HEK293 (cell line): Measurements from ENCODE around the gene PLSCR3.

Source experiments
- CTCF ChIA-PET: fragments of 350-600 bp; formaldehyde crosslinking; extraction: SDS; loops from one replicate; lab custom pipeline; 2021; ENCODE audit warnings: antibody characterized with exemption; lab: Yijun Ruan, JAX
- POLR2A ChIA-PET: fragments of 300-600 bp; formaldehyde crosslinking; extraction: SDS; loops from one replicate; lab custom pipeline; 2020; ENCODE audit warnings: antibody characterized with exemption, inconsistent platforms; lab: Yijun Ruan, JAX
- H3K27ac ChIP-seq: fragments of 200-500 bp; sonication (Bioruptor generic); 2 replicates; pipeline ENCODE4 v1.5.1; 2014; ENCODE audit warnings: low read depth, low read length, control low read depth, inconsistent platforms; ENCODE audit errors: extremely low read depth
- H3K36me3 ChIP-seq, 2 experiments: fragments of 200-500 bp in 1 of 2; sonication (Bioruptor generic) in 1 of 2; 1 replicate in 1 of 2; 2 replicates in 1 of 2; pipeline ENCODE4 v1.5.1; 2014 to 2017; ENCODE audit warnings: inconsistent platforms in 2 of 2, low read length in 2 of 2; ENCODE audit not compliant: control insufficient read depth in 2 of 2, insufficient read depth in 1 of 2
- H3K4me1 ChIP-seq: fragments of 200-500 bp; sonication (Bioruptor generic); 2 replicates; pipeline ENCODE4 v1.5.1; 2014; ENCODE audit warnings: mild to moderate bottlenecking, low read length, inconsistent platforms; ENCODE audit not compliant: control insufficient read depth, insufficient read depth
- H3K4me3 ChIP-seq: 2 replicates; pipeline ENCODE4 v1.5.1; 2011; ENCODE audit warnings: low read depth, mild to moderate bottlenecking, control low read depth, low read length, moderate library complexity
- H3K9me3 ChIP-seq: fragments of 200-500 bp; sonication (Bioruptor generic); 2 replicates; pipeline ENCODE4 v1.5.1; 2014; ENCODE audit warnings: low read depth, low read length, inconsistent platforms; ENCODE audit not compliant: control insufficient read depth, insufficient read depth
- BCL11A ChIP-seq: fragments of 450-650 bp; formaldehyde crosslinking; IDR thresholded peaks from 2 replicates; pipeline ENCODE4 v1.5.1; 2016; ENCODE audit warnings: low read depth, missing biosample characterization, missing genetic modification characterization
- GLIS2 ChIP-seq: fragments of 450-650 bp; formaldehyde crosslinking; IDR thresholded peaks from 2 replicates; pipeline ENCODE4 v1.5.1; 2016; ENCODE audit warnings: missing biosample characterization, missing genetic modification characterization
- KLF16 ChIP-seq: fragments of 450-650 bp; formaldehyde crosslinking; IDR thresholded peaks from 2 replicates; pipeline ENCODE4 v1.5.1; 2017; ENCODE audit warnings: missing biosample characterization, missing genetic modification characterization
- KLF8 ChIP-seq: fragments of 450-650 bp; formaldehyde crosslinking; IDR thresholded peaks from 2 replicates; pipeline ENCODE4 v1.5.1; 2016; ENCODE audit warnings: missing biosample characterization, missing genetic modification characterization
- MZF1 ChIP-seq: fragments of 450-650 bp; formaldehyde crosslinking; IDR thresholded peaks from 2 replicates; pipeline ENCODE4 v1.5.1; 2017; ENCODE audit warnings: missing biosample characterization, missing genetic modification characterization, borderline replicate concordance
- TRIM28 ChIP-seq: IDR thresholded peaks from 2 replicates; pipeline ENCODE4 v1.6.1; 2011; ENCODE audit warnings: low read length, control low read depth, borderline replicate concordance
- ZBTB1 ChIP-seq: fragments of 450-650 bp; formaldehyde crosslinking; IDR thresholded peaks from 2 replicates; pipeline ENCODE4 v1.5.1; 2016; ENCODE audit warnings: missing biosample characterization, missing genetic modification characterization
- ZBTB7A ChIP-seq: fragments of 450-650 bp; formaldehyde crosslinking; IDR thresholded peaks from 2 replicates; pipeline ENCODE4 v1.5.1; 2016; ENCODE audit warnings: low read depth, missing biosample characterization, missing genetic modification characterization
- ZNF10 ChIP-seq: fragments of 450-650 bp; formaldehyde crosslinking; IDR thresholded peaks from 2 replicates; pipeline ENCODE4 v1.5.1; 2017; ENCODE audit warnings: missing biosample characterization, missing genetic modification characterization
- ZNF112 ChIP-seq: fragments of 450-650 bp; formaldehyde crosslinking; IDR thresholded peaks from 2 replicates; pipeline ENCODE4 v1.5.0; 2017; ENCODE audit warnings: missing biosample characterization, missing genetic modification characterization
- ZNF214 ChIP-seq: fragments of 450-650 bp; formaldehyde crosslinking; IDR thresholded peaks from 2 replicates; pipeline ENCODE4 v1.5.1; 2017; ENCODE audit warnings: missing biosample characterization, mild to moderate bottlenecking, missing genetic modification characterization, borderline replicate concordance
- ZNF266 ChIP-seq: fragments of 450-650 bp; formaldehyde crosslinking; IDR thresholded peaks from 2 replicates; pipeline ENCODE4 v1.5.1; 2016; ENCODE audit warnings: missing biosample characterization, missing genetic modification characterization, low read depth
- ZNF423 ChIP-seq: fragments of 450-650 bp; formaldehyde crosslinking; IDR thresholded peaks from 2 replicates; pipeline ENCODE4 v1.5.1; 2016; ENCODE audit warnings: missing biosample characterization, missing genetic modification characterization
- ZNF433 ChIP-seq: fragments of 450-650 bp; formaldehyde crosslinking; IDR thresholded peaks from 2 replicates; pipeline ENCODE4 v1.5.1; 2016; ENCODE audit warnings: missing biosample characterization, missing genetic modification characterization, low read depth
- ZNF585B ChIP-seq: fragments of 450-650 bp; formaldehyde crosslinking; IDR thresholded peaks from 2 replicates; pipeline ENCODE4 v1.5.1; 2016; ENCODE audit warnings: missing biosample characterization, missing genetic modification characterization
- ZNF677 ChIP-seq: fragments of 450-650 bp; IDR thresholded peaks from 2 replicates; pipeline ENCODE4 v1.5.0; 2018; ENCODE audit warnings: missing biosample characterization, mild to moderate bottlenecking, missing genetic modification characterization, moderate library complexity
- ZNF76 ChIP-seq: fragments of 450-650 bp; formaldehyde crosslinking; IDR thresholded peaks from 2 replicates; pipeline ENCODE4; 2016; ENCODE audit warnings: low read depth, missing biosample characterization, missing genetic modification characterization, borderline replicate concordance
- ZNF777 ChIP-seq: fragments of 450-650 bp; formaldehyde crosslinking; IDR thresholded peaks from 2 replicates; pipeline ENCODE4 v1.5.1; 2017; ENCODE audit warnings: missing biosample characterization, missing genetic modification characterization, borderline replicate concordance
- ZNF837 ChIP-seq: fragments of 450-650 bp; formaldehyde crosslinking; IDR thresholded peaks from 2 replicates; pipeline ENCODE4 v1.5.1; 2016; ENCODE audit warnings: missing biosample characterization, missing genetic modification characterization
- ZSCAN23 ChIP-seq: fragments of 450-650 bp; formaldehyde crosslinking; IDR thresholded peaks from 2 replicates; pipeline ENCODE4 v1.5.1; 2016; ENCODE audit warnings: missing biosample characterization, missing genetic modification characterization
- TF ChIP-seq, protein P1 (sequence below): fragments of 450-650 bp; formaldehyde crosslinking; IDR thresholded peaks from 2 replicates; pipeline ENCODE4 v1.5.1; 2016; ENCODE audit warnings: missing biosample characterization, missing genetic modification characterization
- TF ChIP-seq, protein P2 (sequence below): fragments of 450-650 bp; formaldehyde crosslinking; IDR thresholded peaks from 2 replicates; pipeline ENCODE4 v1.5.1; 2016; ENCODE audit warnings: missing biosample characterization, missing genetic modification characterization
- TF ChIP-seq, protein P3 (sequence below): fragments of 450-650 bp; formaldehyde crosslinking; IDR thresholded peaks from 2 replicates; pipeline ENCODE4 v1.5.1; 2016; ENCODE audit warnings: missing biosample characterization, missing genetic modification characterization, borderline replicate concordance

Gene PLSCR3

DNA sequence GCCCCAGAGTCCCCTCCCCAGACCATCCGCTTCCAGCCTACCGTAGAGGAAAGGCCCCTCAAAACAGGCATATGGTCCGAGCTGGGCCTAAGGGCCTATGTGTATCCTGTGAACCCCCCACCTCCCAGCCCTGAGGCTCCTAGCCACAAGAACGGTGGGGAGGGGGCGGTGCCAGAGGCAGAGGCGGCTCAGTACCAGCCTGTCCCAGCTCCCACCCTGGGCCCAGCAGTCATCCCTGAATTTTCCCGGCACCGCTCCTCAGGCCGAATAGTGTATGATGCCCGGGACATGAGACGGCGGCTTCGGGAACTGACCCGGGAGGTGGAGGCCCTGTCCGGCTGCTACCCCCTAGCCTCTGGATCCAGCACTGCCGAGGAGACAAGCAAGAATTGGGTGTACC lies 26.9 kb upstream of the PLSCR3 start (continued):
- TF ChIP-seq, protein P1, sequence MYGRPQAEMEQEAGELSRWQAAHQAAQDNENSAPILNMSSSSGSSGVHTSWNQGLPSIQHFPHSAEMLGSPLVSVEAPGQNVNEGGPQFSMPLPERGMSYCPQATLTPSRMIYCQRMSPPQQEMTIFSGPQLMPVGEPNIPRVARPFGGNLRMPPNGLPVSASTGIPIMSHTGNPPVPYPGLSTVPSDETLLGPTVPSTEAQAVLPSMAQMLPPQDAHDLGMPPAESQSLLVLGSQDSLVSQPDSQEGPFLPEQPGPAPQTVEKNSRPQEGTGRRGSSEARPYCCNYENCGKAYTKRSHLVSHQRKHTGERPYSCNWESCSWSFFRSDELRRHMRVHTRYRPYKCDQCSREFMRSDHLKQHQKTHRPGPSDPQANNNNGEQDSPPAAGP (tag by site-specific recombination) = no peak
- TF ChIP-seq ZBTB1 (tag by site-specific recombination) (no peak), TRIM28 (no peak), ZNF585B (tag by site-specific recombination) (no peak), BCL11A (tag by site-specific recombination) (no peak), GLIS2 (no peak)
- TF ChIP-seq, protein P2, sequence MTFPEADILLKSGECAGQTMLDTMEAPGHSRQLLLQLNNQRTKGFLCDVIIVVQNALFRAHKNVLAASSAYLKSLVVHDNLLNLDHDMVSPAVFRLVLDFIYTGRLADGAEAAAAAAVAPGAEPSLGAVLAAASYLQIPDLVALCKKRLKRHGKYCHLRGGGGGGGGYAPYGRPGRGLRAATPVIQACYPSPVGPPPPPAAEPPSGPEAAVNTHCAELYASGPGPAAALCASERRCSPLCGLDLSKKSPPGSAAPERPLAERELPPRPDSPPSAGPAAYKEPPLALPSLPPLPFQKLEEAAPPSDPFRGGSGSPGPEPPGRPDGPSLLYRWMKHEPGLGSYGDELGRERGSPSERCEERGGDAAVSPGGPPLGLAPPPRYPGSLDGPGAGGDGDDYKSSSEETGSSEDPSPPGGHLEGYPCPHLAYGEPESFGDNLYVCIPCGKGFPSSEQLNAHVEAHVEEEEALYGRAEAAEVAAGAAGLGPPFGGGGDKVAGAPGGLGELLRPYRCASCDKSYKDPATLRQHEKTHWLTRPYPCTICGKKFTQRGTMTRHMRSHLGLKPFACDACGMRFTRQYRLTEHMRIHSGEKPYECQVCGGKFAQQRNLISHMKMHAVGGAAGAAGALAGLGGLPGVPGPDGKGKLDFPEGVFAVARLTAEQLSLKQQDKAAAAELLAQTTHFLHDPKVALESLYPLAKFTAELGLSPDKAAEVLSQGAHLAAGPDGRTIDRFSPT = no peak
- TF ChIP-seq, all 188 proteins: peak for 0

DNA sequence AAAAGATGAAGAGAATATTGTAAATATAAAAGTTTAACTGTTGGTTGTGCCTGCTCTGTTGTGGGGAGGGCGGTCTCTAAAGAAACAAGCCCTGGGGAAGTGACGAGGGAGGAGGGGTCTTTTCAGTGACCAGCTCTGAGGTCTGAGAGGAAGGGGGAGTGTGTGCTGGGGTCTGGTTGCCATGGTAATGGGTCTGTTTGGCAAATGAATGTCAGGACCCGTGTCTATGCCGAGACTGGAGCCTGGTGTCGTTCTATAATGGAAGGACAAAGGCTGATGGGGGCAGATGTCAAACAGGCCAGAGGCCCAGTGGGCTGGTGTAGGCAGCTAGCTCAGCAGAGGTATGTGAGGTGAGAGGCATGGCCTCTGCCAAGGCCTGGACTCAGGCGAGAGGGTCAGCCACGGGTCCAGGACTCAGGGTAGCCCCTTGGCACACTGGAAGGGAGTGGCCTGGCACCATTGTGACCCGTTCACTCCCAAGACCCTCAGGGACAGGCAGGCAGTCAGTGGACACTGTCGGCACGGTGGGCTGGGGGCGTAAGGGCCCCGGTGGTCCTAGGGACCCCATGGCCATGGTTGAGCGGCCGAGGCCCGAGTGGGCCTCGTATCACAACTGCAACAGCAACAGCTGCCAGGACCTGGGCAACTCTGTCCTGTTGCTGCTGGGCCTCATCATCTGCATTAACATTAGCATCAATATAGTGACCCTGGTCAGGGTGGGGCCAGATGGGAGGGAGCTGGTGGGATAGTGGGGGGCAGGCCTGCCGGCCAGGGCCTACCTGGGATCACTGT lies 25.7 kb upstream of the PLSCR3 start, which contains the start of gene SPEM1:
Gene SPEM1, plus strand, starts transcription at position 506 of the 792 bp plus-strand sequence. Its CDS starts 61 bp downstream, at position 567.
- POLR2A ChIA-PET = interaction anchor here (1.1 to 1.3 kb wide), 3 partner anchors 15 to 16 kb away, joined by 3 to 6 read pairs (median 4); partner anchors contain the start of genes TMEM102 and TMEM256
- Histone ChIP-seq H3K4me1 (no peaks in the 10 kb centered on the region), H3K4me3 (no peak within 1 kb of the TSS), H3K27ac (no peak within 1 kb of the TSS), H3K9me3 (no peaks in the 10 kb centered on the region), H3K36me3 (peaks cover 0 to 35% of the 10 kb centered on the region in 2 experiments; a peak in 1 of 3 replicates)
- TF ChIP-seq KLF8 = no peak
- CTCF ChIA-PET = interaction anchor here (0.7 kb wide), 1 partner anchor 20 kb away, joined by 3 read pairs; no protein-coding TSS in a partner anchor

DNA sequence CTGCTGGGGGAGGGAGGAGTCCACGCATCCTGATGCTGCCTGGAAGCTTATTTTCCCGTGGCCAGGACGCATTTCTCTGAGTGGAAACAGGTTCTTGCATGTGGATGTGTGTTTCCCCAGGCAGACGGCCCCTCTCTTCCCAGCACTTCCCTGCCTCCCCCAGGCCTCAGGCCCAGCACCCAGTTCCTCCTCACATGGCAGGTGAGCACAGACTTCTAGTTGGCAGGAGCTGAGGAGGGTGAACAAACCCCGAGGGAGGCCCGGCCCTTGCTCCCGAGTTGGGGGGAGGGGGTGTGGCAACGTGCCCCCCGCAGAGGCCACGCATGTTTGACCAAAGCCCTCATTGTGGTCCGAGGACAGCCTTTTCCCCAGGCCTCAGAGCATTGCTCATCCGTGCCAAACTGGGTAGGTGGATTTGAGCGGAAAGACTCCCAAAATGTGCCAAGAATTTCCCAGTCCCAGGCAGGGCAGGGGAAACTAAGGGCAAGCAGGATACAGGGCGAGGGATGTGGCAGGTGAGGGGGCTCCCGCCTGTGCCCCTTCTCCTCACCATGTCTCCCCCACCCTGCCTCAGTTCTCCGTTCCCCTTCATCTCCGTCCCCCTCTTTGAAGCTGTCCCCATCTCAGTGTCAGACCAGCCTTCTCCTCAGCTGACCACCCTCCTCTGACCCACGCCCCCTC lies 24.3 kb upstream of the PLSCR3 start:
- Histone ChIP-seq H3K4me3 (no peak overlapping the region), H3K9me3 (no peaks in the 10 kb centered on the region), H3K27ac (no peak overlapping the region), H3K4me1 (no peaks in the 10 kb centered on the region), H3K36me3 (peaks cover 0 to 42% of the 10 kb centered on the region in 2 experiments; a peak in 1 of 3 replicates)
- CTCF ChIA-PET = interaction anchor here (0.5 kb wide), 1 partner anchor 18 kb away, joined by 4 read pairs; no protein-coding TSS in a partner anchor
- POLR2A ChIA-PET = interaction anchor here (1.2 kb wide), 1 partner anchor 15 kb away, joined by 3 read pairs; the partner anchor contains the start of gene TMEM256
- no peak for TF ChIP-seq ZNF837 (tag by site-specific recombination)
- no peak for TF ChIP-seq ZNF677 (tag by site-specific recombination)
- TF ChIP-seq MZF1 (tag by site-specific recombination) = no peak
- TF ChIP-seq ZNF112 (tag by site-specific recombination) = no peak
- TF ChIP-seq ZNF10 (tag by site-specific recombination) = no peak
- TF ChIP-seq ZNF433 (tag by site-specific recombination) = no peak
- TF ChIP-seq, protein P3, sequence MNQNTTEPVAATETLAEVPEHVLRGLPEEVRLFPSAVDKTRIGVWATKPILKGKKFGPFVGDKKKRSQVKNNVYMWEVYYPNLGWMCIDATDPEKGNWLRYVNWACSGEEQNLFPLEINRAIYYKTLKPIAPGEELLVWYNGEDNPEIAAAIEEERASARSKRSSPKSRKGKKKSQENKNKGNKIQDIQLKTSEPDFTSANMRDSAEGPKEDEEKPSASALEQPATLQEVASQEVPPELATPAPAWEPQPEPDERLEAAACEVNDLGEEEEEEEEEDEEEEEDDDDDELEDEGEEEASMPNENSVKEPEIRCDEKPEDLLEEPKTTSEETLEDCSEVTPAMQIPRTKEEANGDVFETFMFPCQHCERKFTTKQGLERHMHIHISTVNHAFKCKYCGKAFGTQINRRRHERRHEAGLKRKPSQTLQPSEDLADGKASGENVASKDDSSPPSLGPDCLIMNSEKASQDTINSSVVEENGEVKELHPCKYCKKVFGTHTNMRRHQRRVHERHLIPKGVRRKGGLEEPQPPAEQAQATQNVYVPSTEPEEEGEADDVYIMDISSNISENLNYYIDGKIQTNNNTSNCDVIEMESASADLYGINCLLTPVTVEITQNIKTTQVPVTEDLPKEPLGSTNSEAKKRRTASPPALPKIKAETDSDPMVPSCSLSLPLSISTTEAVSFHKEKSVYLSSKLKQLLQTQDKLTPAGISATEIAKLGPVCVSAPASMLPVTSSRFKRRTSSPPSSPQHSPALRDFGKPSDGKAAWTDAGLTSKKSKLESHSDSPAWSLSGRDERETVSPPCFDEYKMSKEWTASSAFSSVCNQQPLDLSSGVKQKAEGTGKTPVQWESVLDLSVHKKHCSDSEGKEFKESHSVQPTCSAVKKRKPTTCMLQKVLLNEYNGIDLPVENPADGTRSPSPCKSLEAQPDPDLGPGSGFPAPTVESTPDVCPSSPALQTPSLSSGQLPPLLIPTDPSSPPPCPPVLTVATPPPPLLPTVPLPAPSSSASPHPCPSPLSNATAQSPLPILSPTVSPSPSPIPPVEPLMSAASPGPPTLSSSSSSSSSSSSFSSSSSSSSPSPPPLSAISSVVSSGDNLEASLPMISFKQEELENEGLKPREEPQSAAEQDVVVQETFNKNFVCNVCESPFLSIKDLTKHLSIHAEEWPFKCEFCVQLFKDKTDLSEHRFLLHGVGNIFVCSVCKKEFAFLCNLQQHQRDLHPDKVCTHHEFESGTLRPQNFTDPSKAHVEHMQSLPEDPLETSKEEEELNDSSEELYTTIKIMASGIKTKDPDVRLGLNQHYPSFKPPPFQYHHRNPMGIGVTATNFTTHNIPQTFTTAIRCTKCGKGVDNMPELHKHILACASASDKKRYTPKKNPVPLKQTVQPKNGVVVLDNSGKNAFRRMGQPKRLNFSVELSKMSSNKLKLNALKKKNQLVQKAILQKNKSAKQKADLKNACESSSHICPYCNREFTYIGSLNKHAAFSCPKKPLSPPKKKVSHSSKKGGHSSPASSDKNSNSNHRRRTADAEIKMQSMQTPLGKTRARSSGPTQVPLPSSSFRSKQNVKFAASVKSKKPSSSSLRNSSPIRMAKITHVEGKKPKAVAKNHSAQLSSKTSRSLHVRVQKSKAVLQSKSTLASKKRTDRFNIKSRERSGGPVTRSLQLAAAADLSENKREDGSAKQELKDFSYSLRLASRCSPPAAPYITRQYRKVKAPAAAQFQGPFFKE (tag by site-specific recombination) = no peak
- TF ChIP-seq ZNF777 = no peak
- no peak for TF ChIP-seq ZNF423
- no peak for TF ChIP-seq ZSCAN23
- no peak for TF ChIP-seq ZBTB7A (tag by site-specific recombination)
- no peak for TF ChIP-seq ZNF266 (tag by site-specific recombination)
- no peak for TF ChIP-seq ZNF76 (tag by site-specific recombination)
- no peak for TF ChIP-seq ZNF214 (tag by site-specific recombination)
- TF ChIP-seq KLF16 = no peak
